Measurements from ENCODE around the gene VSX1.

Gene VSX1

GRCh38 chr20:25081730-25082497 lies at the start of gene VSX1:
Gene VSX1 (minus strand): TSS chr20:25082141. CDS start chr20:25082096, 45 bp downstream.
- DNase-seq (ENCODE audit: low read depth): no peak

GRCh38 chr20:25129908-25130307 lies 48.0 kb upstream of the VSX1 start:
- no peak for DNase-seq (ENCODE audit: low read depth)

GRCh38 chr20:25129428-25129827 lies 47.5 kb upstream of the VSX1 start:
- DNase-seq (ENCODE audit: low read depth): no peak

- DNase-seq (ENCODE audit: low read depth): no peak
These were observed 46.7 kb upstream of the VSX1 start for GRCh38 chr20:25128649-25129048.

GRCh38 chr20:25127761-25128537 lies 46.0 kb upstream of the VSX1 start:
- no peak for DNase-seq (ENCODE audit: low read depth)

GRCh38 chr20:25126204-25127029 lies 44.5 kb upstream of the VSX1 start:
- DNase-seq (ENCODE audit: low read depth): no peak

- no peak for DNase-seq (ENCODE audit: low read depth)
These were observed 43.7 kb upstream of the VSX1 start for GRCh38 chr20:25125636-25126035.

GRCh38 chr20:25120920-25121319 lies 39.0 kb upstream of the VSX1 start:
- no peak for DNase-seq (ENCODE audit: low read depth)

GRCh38 chr20:25120457-25120856 lies 38.5 kb upstream of the VSX1 start:
- DNase-seq (ENCODE audit: low read depth): no peak

- no peak for DNase-seq (ENCODE audit: low read depth)
These were observed 36.6 kb upstream of the VSX1 start for GRCh38 chr20:25118529-25118928.

GRCh38 chr20:25117990-25118389 lies 36.0 kb upstream of the VSX1 start:
- DNase-seq (ENCODE audit: low read depth): no peak

- DNase-seq (ENCODE audit: low read depth): no peak
These were observed 35.0 kb upstream of the VSX1 start for GRCh38 chr20:25116739-25117458.

- no peak for DNase-seq (ENCODE audit: low read depth)
These were observed 21.6 kb upstream of the VSX1 start for GRCh38 chr20:25103526-25103925.

- DNase-seq (ENCODE audit: low read depth): no peak
These were observed 19.0 kb upstream of the VSX1 start for GRCh38 chr20:25100914-25101313.

- DNase-seq (ENCODE audit: low read depth): no peak
These were observed 17.7 kb upstream of the VSX1 start for GRCh38 chr20:25099601-25100140.

- no peak for DNase-seq (ENCODE audit: low read depth)
These were observed 15.6 kb upstream of the VSX1 start for GRCh38 chr20:25097498-25097897.

GRCh38 chr20:25090492-25091429 lies 8.8 kb upstream of the VSX1 start:
- DNase-seq (ENCODE audit: low read depth): no peak

GRCh38 chr20:25089662-25090061 lies 7.7 kb upstream of the VSX1 start:
- no peak for DNase-seq (ENCODE audit: low read depth)

- no peak for DNase-seq (ENCODE audit: low read depth)
These were observed 7.2 kb upstream of the VSX1 start for GRCh38 chr20:25089096-25089495.

GRCh38 chr20:25088267-25088666 lies 6.3 kb upstream of the VSX1 start:
- DNase-seq (ENCODE audit: low read depth): no peak

Measured in fibroblast of the conjunctiva (primary cell).